ENCODE data around the gene CHRM1.
A peak's percentile ranks its signal among the peaks of the same experiment; 100 is the strongest.

Gene CHRM1

GRCh38 chr11:62934496-62934785, 13.3 kb upstream of the CHRM1 start:
- H3K27me3 ChIP-seq, result no peaks in the 10 kb centered on the region
- DNase-seq, result no peak
- H3K4me3 ChIP-seq (ENCODE audit: low read depth, low read length), result no peak overlapping the region
- peaks cover 11% of the 10 kb centered on the region for H3K4me1 ChIP-seq
- H3K36me3 ChIP-seq, result no peaks in the 10 kb centered on the region
- TF ChIP-seq CTCF (IDR thresholded peaks at IDR 0.05; ENCODE audit: low read depth, low read length), result no peak
- no peaks in the 10 kb centered on the region for H3K9me3 ChIP-seq

GRCh38 chr11:62933750-62934495, 12.8 kb upstream of the CHRM1 start:
- no peak for TF ChIP-seq CTCF (IDR thresholded peaks at IDR 0.05; ENCODE audit: low read depth, low read length)
- H3K4me1 ChIP-seq, result peaks cover 15% of the 10 kb centered on the region
- no peak for DNase-seq
- H3K9me3 ChIP-seq, result no peaks in the 10 kb centered on the region
- H3K36me3 ChIP-seq, result no peaks in the 10 kb centered on the region
- H3K4me3 ChIP-seq (ENCODE audit: low read depth, low read length), result no peak overlapping the region
- H3K27me3 ChIP-seq, result no peaks in the 10 kb centered on the region

- H3K9me3 ChIP-seq, result no peaks in the 10 kb centered on the region
- no peak for DNase-seq
Observed at GRCh38 chr11:62933285-62933684, 12.1 kb upstream of the CHRM1 start.

GRCh38 chr11:62931499-62932278, 10.5 kb upstream of the CHRM1 start:
- no peak for DNase-seq
- TF ChIP-seq CTCF (IDR thresholded peaks at IDR 0.05; ENCODE audit: low read depth, low read length), result no peak
- H3K27me3 ChIP-seq, result no peaks in the 10 kb centered on the region
- no peak overlapping the region for H3K4me3 ChIP-seq (ENCODE audit: low read depth, low read length)
- H3K4me1 ChIP-seq, result peaks cover 29% of the 10 kb centered on the region
- H3K36me3 ChIP-seq, result no peaks in the 10 kb centered on the region
- H3K9me3 ChIP-seq, result no peaks in the 10 kb centered on the region

More at GRCh38 chr11:62933285-62933684, 12.1 kb upstream of the CHRM1 start:
- no peaks in the 10 kb centered on the region for H3K36me3 ChIP-seq
- TF ChIP-seq CTCF (IDR thresholded peaks at IDR 0.05; ENCODE audit: low read depth, low read length), result no peak
- H3K4me1 ChIP-seq, result peaks cover 22% of the 10 kb centered on the region
- H3K27me3 ChIP-seq, result no peaks in the 10 kb centered on the region
- no peak overlapping the region for H3K4me3 ChIP-seq (ENCODE audit: low read depth, low read length)

GRCh38 chr11:62930666-62931065, 9.5 kb upstream of the CHRM1 start:
- no peaks in the 10 kb centered on the region for H3K27me3 ChIP-seq
- no peak for TF ChIP-seq CTCF (IDR thresholded peaks at IDR 0.05; ENCODE audit: low read depth, low read length)
- DNase-seq, result no peak

GRCh38 chr11:62930157-62930556, 9.0 kb upstream of the CHRM1 start:
- no peak overlapping the region for H3K4me3 ChIP-seq (ENCODE audit: low read depth, low read length)
- H3K27me3 ChIP-seq, result no peaks in the 10 kb centered on the region
- H3K4me1 ChIP-seq, result peaks cover 29% of the 10 kb centered on the region
- no peak for TF ChIP-seq CTCF (IDR thresholded peaks at IDR 0.05; ENCODE audit: low read depth, low read length)
- H3K9me3 ChIP-seq, result no peaks in the 10 kb centered on the region
- DNase-seq, result peak; percentile 67
- H3K36me3 ChIP-seq, result no peaks in the 10 kb centered on the region

More at GRCh38 chr11:62930666-62931065, 9.5 kb upstream of the CHRM1 start:
- H3K4me3 ChIP-seq (ENCODE audit: low read depth, low read length), result no peak overlapping the region
- H3K9me3 ChIP-seq, result no peaks in the 10 kb centered on the region
- no peaks in the 10 kb centered on the region for H3K36me3 ChIP-seq
- H3K4me1 ChIP-seq, result peaks cover 29% of the 10 kb centered on the region

Measured in BE2C (cell line).